HG02759 (cell line): ENCODE results near the gene CLEC18B.
"Not testable (repeated sequence)": the region's sequence is repeated elsewhere in the genome, so short reads cannot be mapped to it uniquely, and the experiment has no call there.

Experiments
- ATAC-seq: cut with Tn5 transposase; IDR thresholded peaks from one replicate; pipeline ENCODE4 v1.9.1; 2021; ENCODE audit warnings: mild to moderate bottlenecking, moderate library complexity; ENCODE audit not compliant: unreplicated experiment

The CLEC18B gene

GRCh38 chr16:74361646-74362610 is 59.4 kb downstream of the CLEC18B start:
- not testable (repeated sequence) for ATAC-seq
